Gastroesophageal sphincter (tissue), 3 donors: Measurements from ENCODE around the gene TOX4.

Experiments used
- CTCF ChIP-seq, 4 experiments: fragments of 200-600 bp in 2 of 4; fragments of 450-650 bp in 2 of 4; sonication (generic) in 1 of 4; IDR thresholded peaks; one replicate each; pipeline ENCODE4 v1.5.1; 2017 to 2019; ENCODE audit warnings: antibody characterized with exemption in 4 of 4, mild to moderate bottlenecking in 2 of 4, moderate library complexity in 2 of 4
- POLR2A ChIP-seq, 2 donors: fragments of 450-650 bp; IDR thresholded peaks; one replicate each; pipeline ENCODE4 v1.6.1; 2017; ENCODE audit warnings: antibody characterized with exemption in 2 of 2, mild to moderate bottlenecking in 2 of 2, moderate library complexity in 1 of 2

- TF ChIP-seq CTCF (IDR thresholded peaks at IDR 0.05) = no peak
- no peak for TF ChIP-seq POLR2A (IDR thresholded peaks at IDR 0.05)
These were observed 60.1 kb downstream of the TOX4 start for GRCh38 chr14:21537090-21537424.
